HL-60 (cell line): Measurements from ENCODE around the gene AGTR1.

Source experiments
- DNase-seq, 2 experiments: peaks; one replicate each; pipeline ENCODE4 v3.0.0-alpha.2; 2010 to 2020; ENCODE audit warnings: low read depth in 1 of 2, low spot score in 1 of 2
- H3K27ac ChIP-seq: fragments of 250-450 bp; sonication (Bioruptor Pico); replicated peaks from 2 replicates; pipeline ENCODE4 v1.5.1; 2020; ENCODE audit warnings: mild to moderate bottlenecking, moderate library complexity
- H3K27me3 ChIP-seq: fragments of 250-450 bp; sonication (Bioruptor Pico); 2 replicates; pipeline ENCODE4 v1.5.1; 2021; ENCODE audit warnings: mild to moderate bottlenecking, moderate library complexity; ENCODE audit not compliant: insufficient read depth, poor library complexity, severe bottlenecking
- H3K4me3 ChIP-seq: replicated peaks from 2 replicates; pipeline ENCODE4 v1.5.1; 2011; ENCODE audit warnings: mild to moderate bottlenecking, control low read depth, low read length; ENCODE audit not compliant: insufficient read depth
- CTCF ChIP-seq: IDR thresholded peaks from one replicate; pipeline ENCODE4 v1.5.1; 2011; ENCODE audit warnings: low read length, control low read depth, inconsistent platforms; ENCODE audit not compliant: insufficient read depth
- GABPA ChIP-seq: IDR thresholded peaks from 2 replicates; pipeline ENCODE4 v1.6.1; 2012; ENCODE audit warnings: low read depth
- POLR2AphosphoS5 ChIP-seq: IDR thresholded peaks from 2 replicates; pipeline ENCODE4 v1.6.1; 2012; ENCODE audit warnings: low read depth
- SPI1 ChIP-seq: IDR thresholded peaks from 2 replicates; pipeline ENCODE4 v1.6.1; 2012; ENCODE audit warnings: low read depth, mild to moderate bottlenecking, borderline replicate concordance
- TF ChIP-seq, protein P1 (sequence below): IDR thresholded peaks from 2 replicates; pipeline ENCODE4 v1.6.1; 2012; ENCODE audit warnings: low read depth; ENCODE audit not compliant: insufficient replicate concordance

AGTR1 gene

DNA sequence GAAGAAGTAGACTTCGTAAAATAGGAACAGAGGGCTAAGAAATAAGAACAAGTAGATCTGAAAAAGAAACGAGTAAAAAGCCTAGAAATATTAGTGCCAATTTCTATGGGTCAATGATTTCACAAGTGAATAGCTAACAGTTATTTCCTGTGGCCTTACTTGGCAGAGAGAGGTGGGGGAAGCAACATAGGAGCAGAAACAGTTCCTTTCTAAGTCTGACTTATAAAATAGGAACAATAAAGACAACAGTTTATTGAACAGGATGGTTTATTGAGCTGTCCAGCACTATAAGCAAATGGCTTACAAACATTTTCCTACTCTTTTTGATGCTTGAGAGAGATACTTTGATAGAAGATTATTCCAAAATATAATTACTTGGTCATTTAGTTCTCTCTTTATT is 37.9 kb downstream of the AGTR1 start:
- Histone ChIP-seq H3K27me3 (no peaks in the 10 kb centered on the region), H3K27ac (peak overlapping the region; percentile 33), H3K4me3 (no peak overlapping the region)
- TF ChIP-seq, protein P1, sequence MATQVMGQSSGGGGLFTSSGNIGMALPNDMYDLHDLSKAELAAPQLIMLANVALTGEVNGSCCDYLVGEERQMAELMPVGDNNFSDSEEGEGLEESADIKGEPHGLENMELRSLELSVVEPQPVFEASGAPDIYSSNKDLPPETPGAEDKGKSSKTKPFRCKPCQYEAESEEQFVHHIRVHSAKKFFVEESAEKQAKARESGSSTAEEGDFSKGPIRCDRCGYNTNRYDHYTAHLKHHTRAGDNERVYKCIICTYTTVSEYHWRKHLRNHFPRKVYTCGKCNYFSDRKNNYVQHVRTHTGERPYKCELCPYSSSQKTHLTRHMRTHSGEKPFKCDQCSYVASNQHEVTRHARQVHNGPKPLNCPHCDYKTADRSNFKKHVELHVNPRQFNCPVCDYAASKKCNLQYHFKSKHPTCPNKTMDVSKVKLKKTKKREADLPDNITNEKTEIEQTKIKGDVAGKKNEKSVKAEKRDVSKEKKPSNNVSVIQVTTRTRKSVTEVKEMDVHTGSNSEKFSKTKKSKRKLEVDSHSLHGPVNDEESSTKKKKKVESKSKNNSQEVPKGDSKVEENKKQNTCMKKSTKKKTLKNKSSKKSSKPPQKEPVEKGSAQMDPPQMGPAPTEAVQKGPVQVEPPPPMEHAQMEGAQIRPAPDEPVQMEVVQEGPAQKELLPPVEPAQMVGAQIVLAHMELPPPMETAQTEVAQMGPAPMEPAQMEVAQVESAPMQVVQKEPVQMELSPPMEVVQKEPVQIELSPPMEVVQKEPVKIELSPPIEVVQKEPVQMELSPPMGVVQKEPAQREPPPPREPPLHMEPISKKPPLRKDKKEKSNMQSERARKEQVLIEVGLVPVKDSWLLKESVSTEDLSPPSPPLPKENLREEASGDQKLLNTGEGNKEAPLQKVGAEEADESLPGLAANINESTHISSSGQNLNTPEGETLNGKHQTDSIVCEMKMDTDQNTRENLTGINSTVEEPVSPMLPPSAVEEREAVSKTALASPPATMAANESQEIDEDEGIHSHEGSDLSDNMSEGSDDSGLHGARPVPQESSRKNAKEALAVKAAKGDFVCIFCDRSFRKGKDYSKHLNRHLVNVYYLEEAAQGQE = peak; percentile 79
- TF ChIP-seq CTCF (no peak), POLR2AphosphoS5 (no peak), SPI1 (0 out of 2 replicates have a peak, but pooled peaks have one; percentile 5), GABPA (no peak)
- DNase-seq = peak in 1 of 2 experiments; percentile 18

DNA sequence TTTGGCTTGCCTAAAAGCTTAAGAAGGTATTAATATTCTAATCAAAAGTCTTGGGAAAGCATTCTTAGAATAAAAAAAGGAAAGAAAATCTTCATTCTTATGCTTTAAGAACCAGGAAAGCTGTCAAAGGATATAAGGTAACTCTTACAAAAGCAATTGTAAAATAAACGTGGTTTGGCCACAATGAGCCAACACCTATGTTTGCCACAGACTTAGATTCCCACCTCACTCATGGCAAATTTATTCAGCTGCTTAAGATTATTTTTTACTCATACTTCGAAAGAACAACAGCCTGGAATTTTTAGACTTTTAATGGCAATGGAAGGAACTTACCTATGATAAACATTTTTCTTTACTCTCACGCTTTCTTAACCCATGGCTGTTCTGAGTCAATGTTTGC is 38.4 kb downstream of the AGTR1 start:
- Histone ChIP-seq H3K27me3 (no peaks in the 10 kb centered on the region), H3K4me3 (no peak overlapping the region), H3K27ac (peak overlapping the region; percentile 33)
- no peak for DNase-seq
- no peak for TF ChIP-seq CTCF
- TF ChIP-seq, protein P1 = no peak
- TF ChIP-seq POLR2AphosphoS5 = no peak

DNA sequence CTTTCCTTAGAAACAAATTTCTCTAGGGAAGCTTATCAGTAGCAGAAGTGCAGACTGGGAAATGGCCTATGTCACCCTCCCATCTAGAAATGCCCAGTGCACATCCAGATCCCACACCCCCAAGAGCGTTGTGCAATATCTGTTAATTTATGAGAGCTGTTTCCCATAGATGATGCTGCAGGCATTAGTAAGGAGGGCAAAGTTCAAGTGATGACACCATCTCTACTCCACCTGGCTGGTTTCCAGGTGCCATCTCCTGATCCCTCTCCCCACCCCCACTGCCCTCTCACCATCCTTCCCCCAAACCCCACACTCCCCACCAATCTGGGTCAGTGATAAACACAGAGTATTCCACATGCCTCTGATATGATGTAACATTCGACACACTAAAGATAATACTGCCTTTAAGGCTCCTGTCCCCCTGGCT is 39.4 kb downstream of the AGTR1 start:
- DNase-seq = no peak
- no peak overlapping the region for H3K27ac ChIP-seq

More for the DNA sequence above, 39.4 kb downstream of the AGTR1 start:
- no peak for TF ChIP-seq GABPA
- no peak for TF ChIP-seq SPI1
- no peak for TF ChIP-seq CTCF
- TF ChIP-seq, protein P1 = no peak
- TF ChIP-seq POLR2AphosphoS5 = no peak
- Histone ChIP-seq H3K4me3 (no peak overlapping the region), H3K27me3 (no peaks in the 10 kb centered on the region)
